B cell (primary cell): ENCODE results near the gene CDX1. TPM values are rescaled to one million over a fixed set of nuclear protein-coding genes. Genes with fewer than 3 reads are reported as not detected.

ENCODE experiments used
- ATAC-seq: fragments of 200-7000 bp; cut with Tn5 transposase; one replicate; pipeline ENCODE4 v1.10.0; 2021; ENCODE audit warnings: low read depth, mild to moderate bottlenecking, moderate number of reproducible peaks, moderate library complexity
- CTCF ChIA-PET: fragments of 350-600 bp; sonication (Branson Sonifier 250); formaldehyde crosslinking; loops from one replicate; lab custom pipeline; 2021; ENCODE audit warnings: antibody characterized with exemption, inconsistent platforms; lab: Charles Lee
- POLR2A ChIA-PET: fragments of 350-600 bp; sonication (Branson Sonifier 250); formaldehyde crosslinking; loops from one replicate; lab custom pipeline; 2021; ENCODE audit warnings: antibody characterized with exemption; lab: Charles Lee
- DNase-seq: peaks from one replicate; pipeline ENCODE4 v3.0.0; 2013
- H2AFZ ChIP-seq: 2 replicates; pipeline ENCODE4 v1.6.1; 2012; ENCODE audit warnings: mild to moderate bottlenecking, low read depth, low read length; ENCODE audit not compliant: insufficient read depth, poor library complexity, severe bottlenecking
- H3K27ac ChIP-seq, 2 donors: 1 replicate in 1 of 2; 2 replicates in 1 of 2; pipeline ENCODE4 v1.5.1; 2012 to 2013; ENCODE audit warnings: low read length in 2 of 2, mild to moderate bottlenecking in 2 of 2, moderate library complexity in 1 of 2
- H3K27me3 ChIP-seq, 4 experiments: fragments of 200-600 bp in 1 of 4; sonication (generic) in 1 of 4; replicated peaks in 1 of 4; 1 replicate in 2 of 4; 2 replicates in 2 of 4; pipeline versions ENCODE4 v1.6.1 to v1.7.0; 2013 to 2016; ENCODE audit warnings: low read length in 3 of 4, mild to moderate bottlenecking in 2 of 4, mixed read lengths in 1 of 4, moderate library complexity in 1 of 4; ENCODE audit not compliant: insufficient read depth in 4 of 4, control insufficient read depth in 3 of 4; ENCODE audit errors: control extremely low read depth in 1 of 4
- H3K36me3 ChIP-seq, 2 experiments: replicated peaks in 1 of 2; 1 replicate in 1 of 2; 2 replicates in 1 of 2; pipeline versions ENCODE4 v1.6.1 to v1.7.1; 2013; ENCODE audit warnings: low read length in 1 of 2; ENCODE audit not compliant: insufficient read depth in 2 of 2, control insufficient read depth in 1 of 2; ENCODE audit errors: control extremely low read depth in 1 of 2, extremely low read depth in 1 of 2
- H3K4me1 ChIP-seq, 2 donors: fragments of 200-600 bp in 1 of 2; sonication (generic) in 1 of 2; 1 replicate in 1 of 2; 2 replicates in 1 of 2; pipeline versions ENCODE4 v1.5.1 to v1.6.1; 2013 to 2017; ENCODE audit warnings: low read length in 2 of 2; ENCODE audit not compliant: control insufficient read depth in 2 of 2, insufficient read depth in 2 of 2
- H3K4me2 ChIP-seq: replicated peaks from 2 replicates; pipeline ENCODE3; 2012; ENCODE audit warnings: mild to moderate bottlenecking, low read depth, low read length; ENCODE audit not compliant: poor library complexity, severe bottlenecking
- H3K4me3 ChIP-seq, 5 experiments: fragments of 200-600 bp in 1 of 5; sonication (generic) in 1 of 5; 1 replicate in 3 of 5; 2 replicates in 2 of 5; pipeline versions ENCODE4 v1.5.1 to v1.7.0; 2011 to 2016; ENCODE audit warnings: low read length in 4 of 5, mild to moderate bottlenecking in 4 of 5, low read depth in 2 of 5, control low read depth in 1 of 5, moderate library complexity in 1 of 5; ENCODE audit not compliant: insufficient read depth in 1 of 5; ENCODE audit errors: control extremely low read depth in 1 of 5, extremely low read depth in 1 of 5
- H3K79me2 ChIP-seq: fragments of 200-600 bp; sonication (generic); one replicate; pipeline ENCODE4 v1.6.0; 2016; ENCODE audit warnings: low read length; ENCODE audit not compliant: control insufficient read depth, insufficient read depth
- H3K9ac ChIP-seq: fragments of 200-600 bp; sonication (generic); 2 replicates; pipeline ENCODE4 v1.6.1; 2017; ENCODE audit warnings: mild to moderate bottlenecking, low read length, moderate library complexity
- H3K9me3 ChIP-seq, 3 donors: one replicate each; pipeline versions ENCODE4 v1.6.1 to v1.7.1; 2013; ENCODE audit warnings: low read length in 2 of 3; ENCODE audit not compliant: control insufficient read depth in 2 of 3, insufficient read depth in 1 of 3; ENCODE audit errors: control extremely low read depth in 1 of 3
- H4K20me1 ChIP-seq: 2 replicates; pipeline ENCODE4 v1.6.0; 2012; ENCODE audit warnings: mild to moderate bottlenecking, low read length; ENCODE audit not compliant: insufficient read depth, control insufficient read depth, poor library complexity, severe bottlenecking
- H3K27ac Mint-ChIP-seq: one replicate; pipeline ENCODE4 v1.8.0; 2021; ENCODE audit warnings: mixed read lengths
- H3K27me3 Mint-ChIP-seq: one replicate; pipeline ENCODE4 v1.8.0; 2021; ENCODE audit warnings: mixed read lengths
- H3K4me1 Mint-ChIP-seq: one replicate; pipeline ENCODE4 v1.8.0; 2021; ENCODE audit warnings: mixed read lengths
- H3K4me3 Mint-ChIP-seq: one replicate; pipeline ENCODE4 v1.8.0; 2021; ENCODE audit warnings: mixed read lengths
- H3K9me3 Mint-ChIP-seq: one replicate; pipeline ENCODE4 v1.8.0; 2022; ENCODE audit warnings: mixed read lengths; ENCODE audit not compliant: insufficient read depth
- CTCF ChIP-seq: fragments of 200-600 bp; IDR thresholded peaks from one replicate; pipeline ENCODE4 v1.8.0; 2022; ENCODE audit warnings: antibody characterized with exemption, mild to moderate bottlenecking
- EZH2 ChIP-seq: IDR thresholded peaks from 2 replicates; pipeline ENCODE4 v1.6.1; 2012; ENCODE audit warnings: borderline replicate concordance, low read depth, mild to moderate bottlenecking, moderate library complexity, low read length; ENCODE audit not compliant: insufficient read depth, poor library complexity, severe bottlenecking
- WGBS: methylation state at CpG from one replicate; pipeline ENCODE4 v1.1.5; 2013; ENCODE audit warnings: missing lambda C conversion rate; ENCODE audit not compliant: insufficient coverage; 5-methylcytosine and 5-hydroxymethylcytosine counted together
- intact Hi-C: fragments of 100-400 bp; cut with micrococcal nuclease; formaldehyde crosslinking; loops from one replicate; pipeline ENCODE4 v1.10.0; 2022
- polyA plus RNA-seq: library from polyadenylated mRNA; depleted of rRNA; stranded (reverse); fragments of >200 nt; gene quantifications from 2 replicates; pipeline ENCODE4 v1.2.3, GENCODE V29; 2012
- total RNA-seq, 2 donors: library from RNA; stranded (reverse); fragments of 120-200 nt in 1 of 2; gene quantifications; 1 replicate in 1 of 2; 2 replicates in 1 of 2; pipeline versions ENCODE4 v1.2.3 to v1.2.4, GENCODE V29; 2013 to 2022

CDX1 gene
- total and polyA plus RNA-seq, 2 donors (not counting 1 experiment from before 2014, with no cell fraction given): not detected

- CTCF ChIA-PET: no interaction called here
- POLR2A ChIA-PET: no interaction called here
- H3K36me3 ChIP-seq: no peaks in the 10 kb centered on the region
- TF ChIP-seq CTCF (no peak), EZH2 (no peak)
- intact Hi-C loops: no loop called here
- no peak overlapping the region for H3K9ac ChIP-seq
- ATAC-seq (no peak), DNase-seq (no peak)
- H3K27me3 ChIP-seq: peaks cover 0 to 25% (median 7%) of the 10 kb centered on the region in 4 experiments
- no peak overlapping the region for H3K4me3 ChIP-seq
- Mint-ChIP-seq H3K27ac (no peak overlapping the region), H3K9me3 (no peaks in the 10 kb centered on the region), H3K4me1 (no peaks in the 10 kb centered on the region), H3K4me3 (no peak overlapping the region), H3K27me3 (peaks cover 36% of the 10 kb centered on the region)
- H2AFZ ChIP-seq: no peak overlapping the region
- no peaks in the 10 kb centered on the region for H3K4me1 ChIP-seq
- no peak overlapping the region for H3K27ac ChIP-seq
- WGBS: 60% methylated on average over 1 of the region's 3 CpGs
- no peak overlapping the region for H3K4me2 ChIP-seq
- no peaks in the 10 kb centered on the region for H3K79me2 ChIP-seq
- no peaks in the 10 kb centered on the region for H3K9me3 ChIP-seq
- no peaks in the 10 kb centered on the region for H4K20me1 ChIP-seq
Measured at GRCh38 chr5:150189326-150189725, 22.7 kb downstream of the CDX1 start.

- Histone ChIP-seq H3K4me1 (no peaks in the 10 kb centered on the region), H3K4me2 (no peak within 1 kb of the TSS), H3K27ac (no peak within 1 kb of the TSS), H3K9me3 (no peaks in the 10 kb centered on the region), H3K36me3 (no peaks in the 10 kb centered on the region), H2AFZ (no peak within 1 kb of the TSS), H3K9ac (no peak within 1 kb of the TSS), H3K4me3 (no peak within 1 kb of the TSS), H4K20me1 (no peaks in the 10 kb centered on the region), H3K27me3 (peaks cover 0 to 25% (median 7%) of the 10 kb centered on the region in 4 experiments), H3K79me2 (no peaks in the 10 kb centered on the region)
- no peak within 1 kb of the TSS for H3K4me3 Mint-ChIP-seq
- H3K9me3 Mint-ChIP-seq: no peaks in the 10 kb centered on the region
- 9% methylated on average over 53 of the region's 58 CpGs for WGBS
- no peak within 1 kb of the TSS for H3K27ac Mint-ChIP-seq
- DNase-seq (no peak), ATAC-seq (no peak)
- POLR2A ChIA-PET: no interaction called here
- intact Hi-C loops: no loop called here
- TF ChIP-seq EZH2 (no peak), CTCF (no peak)
- peaks cover 36% of the 10 kb centered on the region for H3K27me3 Mint-ChIP-seq
- CTCF ChIA-PET: no interaction called here
- H3K4me1 Mint-ChIP-seq: no peaks in the 10 kb centered on the region
Measured at GRCh38 chr5:150189728-150190502, 23.3 kb downstream of the CDX1 start, which contains the start of gene SLC6A7. TSS of gene SLC6A7 (plus strand) at chr5:150190062. CDS start at chr5:150190328, 266 bp downstream.
